HepG2 (cell line): ENCODE results near the gene KHNYN. TPM values are rescaled to one million over a fixed set of nuclear protein-coding genes. Genes with fewer than 3 reads are reported as not detected.

ENCODE experiments used
- ATAC-seq: fragments of 200-7000 bp; cut with Tn5 transposase; 3 replicates; pipeline ENCODE4 v1.9.1; 2020; ENCODE audit warnings: mild to moderate bottlenecking, moderate library complexity
- BruUV-seq: library from RNA; stranded (reverse); fragments of 400-500 nt; replicated peaks from 2 replicates; lab custom pipeline; 2021; lab: Mats Ljungman, UMichigan
- CTCF ChIA-PET: fragments of 300-600 bp; formaldehyde crosslinking; extraction: SDS; loops from one replicate; lab custom pipeline; 2021; ENCODE audit warnings: low total read pairs, inconsistent platforms, low intra/inter-chr PET ratio; lab: Yijun Ruan, JAX
- POLR2A ChIA-PET: fragments of 350-600 bp; sonication (Branson Sonifier 250); formaldehyde crosslinking; loops from one replicate; lab custom pipeline; 2020; ENCODE audit warnings: antibody characterized with exemption, inconsistent platforms; lab: Yijun Ruan, JAX
- DNase-seq: peaks from one replicate; pipeline ENCODE4 v3.0.0-alpha.2; 2015; ENCODE audit warnings: low spot score
- FAIRE-seq: peaks from 3 replicates; lab custom pipeline; 2011; peaks lifted over from hg19 to GRCh38; lab: Jason Lieb, UNC
- H2AFZ ChIP-seq: one replicate; pipeline ENCODE4 v1.6.1; 2011; ENCODE audit warnings: low read length, inconsistent platforms
- H3K27ac ChIP-seq: fragments of 300-600 bp; 3 replicates; pipeline ENCODE4 v1.8.0; 2011; ENCODE audit warnings: mixed run types, mild to moderate bottlenecking, mixed read lengths, low read length, inconsistent platforms; ENCODE audit not compliant: insufficient read depth; ENCODE audit errors: extremely low read length
- H3K27me3 ChIP-seq, 2 experiments: fragments of 200-600 bp in 1 of 2; 2 replicates in 1 of 2; 3 replicates in 1 of 2; pipeline versions ENCODE4 v1.6.0 to v1.8.0; 2011; ENCODE audit warnings: low read length in 2 of 2, mild to moderate bottlenecking in 2 of 2, moderate library complexity in 2 of 2, inconsistent platforms in 1 of 2; ENCODE audit not compliant: insufficient read depth in 2 of 2, control insufficient read depth in 1 of 2
- H3K36me3 ChIP-seq, 2 experiments: fragments of 200-600 bp in 1 of 2; replicated peaks in 1 of 2; 2 replicates in 1 of 2; 3 replicates in 1 of 2; pipeline versions ENCODE4 v1.5.1 to v1.8.0; 2011; ENCODE audit warnings: low read length in 2 of 2, inconsistent platforms in 1 of 2; ENCODE audit not compliant: insufficient read depth in 2 of 2, control insufficient read depth in 1 of 2
- H3K4me1 ChIP-seq: 2 replicates; pipeline ENCODE4 v1.5.1; 2012; ENCODE audit warnings: low read length, inconsistent platforms; ENCODE audit not compliant: insufficient read depth
- H3K4me2 ChIP-seq: 2 replicates; pipeline ENCODE4 v1.6.0; 2011; ENCODE audit warnings: low read depth, low read length, inconsistent platforms
- H3K4me3 ChIP-seq, 3 experiments: fragments of 200-600 bp in 1 of 3; sonication (generic), shearing (Covaris generic) in 1 of 3; replicated peaks in 1 of 3; 2 replicates each; pipeline ENCODE4 v1.5.1; 2011 to 2016; ENCODE audit warnings: low read length in 3 of 3, inconsistent platforms in 2 of 3, low read depth in 2 of 3, mild to moderate bottlenecking in 2 of 3, control low read depth in 1 of 3, mixed read lengths in 1 of 3; ENCODE audit not compliant: insufficient read depth in 1 of 3
- H3K79me2 ChIP-seq: one replicate; pipeline ENCODE4 v1.6.1; 2011; ENCODE audit warnings: low read length, inconsistent platforms; ENCODE audit not compliant: insufficient read depth
- H3K9ac ChIP-seq: 2 replicates; pipeline ENCODE4 v1.6.0; 2011; ENCODE audit warnings: mild to moderate bottlenecking, low read depth, low read length, inconsistent platforms; ENCODE audit not compliant: insufficient read depth
- H3K9me3 ChIP-seq: 2 replicates; pipeline ENCODE4 v1.5.1; 2012; ENCODE audit warnings: mild to moderate bottlenecking, low read length
- H4K20me1 ChIP-seq: 2 replicates; pipeline ENCODE4 v1.6.0; 2011; ENCODE audit warnings: inconsistent platforms, mild to moderate bottlenecking, low read length, moderate library complexity; ENCODE audit not compliant: insufficient read depth
- DNMT3B ChIP-seq: conservative IDR thresholded peaks from 2 replicates; pipeline ENCODE4 v1.6.1; 2016; ENCODE audit warnings: missing biosample characterization, control low read depth
- E2F5 ChIP-seq: sonication (generic); formaldehyde crosslinking; conservative IDR thresholded peaks from 2 replicates; pipeline ENCODE4 v1.4.0; 2020; ENCODE audit warnings: missing genetic modification reagents
- GLI4 ChIP-seq: sonication (generic); formaldehyde crosslinking; IDR thresholded peaks from 2 replicates; pipeline ENCODE4 v1.5.1; 2020; ENCODE audit warnings: missing genetic modification reagents, mild to moderate bottlenecking, moderate library complexity, borderline replicate concordance
- KDM6A ChIP-seq: IDR thresholded peaks from 2 replicates; pipeline ENCODE4 v1.6.1; 2016; ENCODE audit warnings: low read depth
- NCOA5 ChIP-seq: sonication (generic); formaldehyde crosslinking; IDR thresholded peaks from 2 replicates; pipeline ENCODE4 v1.4.0; 2020; ENCODE audit warnings: missing genetic modification reagents
- POLR2G ChIP-seq: fragments of 200-400 bp; formaldehyde crosslinking; IDR thresholded peaks from 2 replicates; pipeline ENCODE4 v1.6.1; 2018; ENCODE audit warnings: mild to moderate bottlenecking, low read depth, low read length, moderate library complexity
- SMARCC2 ChIP-seq: fragments of 450-650 bp; IDR thresholded peaks from 2 replicates; pipeline ENCODE4 v1.6.1; 2017; ENCODE audit warnings: antibody characterized with exemption, mild to moderate bottlenecking
- TFDP2 ChIP-seq: sonication (generic); formaldehyde crosslinking; IDR thresholded peaks from 2 replicates; pipeline ENCODE4 v1.4.0; 2020; ENCODE audit warnings: missing genetic modification reagents
- THAP8 ChIP-seq: sonication (generic); formaldehyde crosslinking; IDR thresholded peaks from 2 replicates; pipeline ENCODE4 v1.5.1; 2020; ENCODE audit warnings: missing genetic modification reagents, mild to moderate bottlenecking, borderline replicate concordance
- ZBTB26 ChIP-seq: IDR thresholded peaks from 2 replicates; pipeline ENCODE4 v1.6.1; 2016; ENCODE audit warnings: missing compliant biosample characterization, missing genetic modification reagents, borderline replicate concordance
- ZFX ChIP-seq: sonication (generic); formaldehyde crosslinking; IDR thresholded peaks from 2 replicates; pipeline ENCODE4 v1.4.0; 2020; ENCODE audit warnings: mild to moderate bottlenecking, low read depth, missing genetic modification reagents, moderate library complexity
- ZNF543 ChIP-seq: sonication (generic); formaldehyde crosslinking; IDR thresholded peaks from 2 replicates; pipeline ENCODE4 v1.4.0; 2020; ENCODE audit warnings: mild to moderate bottlenecking, missing genetic modification reagents
- ZNF703 ChIP-seq: sonication (generic); formaldehyde crosslinking; IDR thresholded peaks from 2 replicates; pipeline ENCODE4 v1.5.1; 2020; ENCODE audit warnings: missing genetic modification reagents, mild to moderate bottlenecking, moderate library complexity, borderline replicate concordance
- WGBS: methylation state at CpG from one replicate; pipeline ENCODE4 v1.1.6; 2017; ENCODE audit warnings: low lambda C conversion rate; 5-methylcytosine and 5-hydroxymethylcytosine counted together
- in situ Hi-C: cut with HindIII; loops from 2 replicates; pipeline ENCODE4 v1.10.0; 2017; ENCODE audit warnings: low pct_unique_long_range_greater_than_20kb; ENCODE audit not compliant: extremely low pct_ligation_motif_present
- intact Hi-C: fragments of 100-400 bp; cut with micrococcal nuclease; formaldehyde crosslinking; loops from one replicate; pipeline ENCODE4 v1.10.0; 2022; ENCODE audit not compliant: unreplicated experiment
- polyA plus RNA-seq, 8 experiments: library from polyadenylated mRNA; depleted of rRNA in 3 of 8; stranded (reverse) in 7 of 8; unstranded in 1 of 8; fragments of >200 nt; fragmentation: Illumina TruSeq in 4 of 8; extraction: Trizol in 4 of 8; gene quantifications; 2 replicates each; pipeline versions ENCODE4 v1.2.1 to v1.2.3, GENCODE V29; 2011 to 2016; ENCODE audit warnings: low read depth in 4 of 8, missing spikeins in 1 of 8, mixed read lengths in 1 of 8; ENCODE audit not compliant: insufficient read depth in 1 of 8
- total RNA-seq, 5 experiments: library from RNA; depleted of rRNA; stranded (reverse); fragments of >200 nt; fragmentation: Illumina TruSeq; extraction: Trizol; gene quantifications; 2 replicates each; pipeline ENCODE4 v1.2.3, GENCODE V29; 2016; ENCODE audit warnings: low read depth in 1 of 5
- TF ChIP-seq, protein P1 (sequence below): sonication (generic); formaldehyde crosslinking; IDR thresholded peaks from 2 replicates; pipeline ENCODE4 v1.8.1; 2023; ENCODE audit warnings: mild to moderate bottlenecking, missing genetic modification reagents, borderline replicate concordance
- TF ChIP-seq, protein P2 (sequence below), 2 experiments: sonication (generic) in 1 of 2; formaldehyde crosslinking in 1 of 2; IDR thresholded peaks; 2 replicates each; pipeline versions ENCODE4 v1.6.1 to v1.9.0; 2014 to 2022; ENCODE audit warnings: antibody characterized with exemption in 1 of 2, borderline replicate concordance in 1 of 2, inconsistent platforms in 1 of 2, low read depth in 1 of 2, missing genetic modification reagents in 1 of 2

The KHNYN gene
- total and polyA plus RNA-seq, 2 of the 13 experiments (the other 11 are each of a cell fraction or from before 2014, with no cell fraction given): 52.8 to 75.7 TPM

DNA sequence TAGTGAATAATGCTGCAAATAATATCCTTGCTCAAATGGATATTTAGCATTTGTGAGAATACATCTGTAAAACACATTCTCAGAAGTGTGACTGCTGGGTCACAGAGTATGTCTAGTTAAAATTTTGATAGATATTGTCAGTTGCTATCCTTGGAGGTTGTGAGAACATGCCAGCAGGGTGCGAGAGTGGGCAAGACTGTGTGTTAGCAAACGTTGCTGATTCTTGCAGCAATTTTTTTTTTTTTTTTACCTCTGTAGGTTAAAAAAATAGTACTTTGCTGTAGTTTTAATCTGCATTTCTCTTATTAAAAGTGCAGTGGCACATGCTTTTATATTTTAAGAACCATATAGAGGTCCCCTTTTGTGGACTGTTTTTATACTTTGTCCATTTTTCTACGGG is 35.5 kb upstream of the KHNYN start:
- WGBS: under 1% methylated on average over 3 of the region's 3 CpGs
- intact Hi-C loops: no loop called here
- peaks cover 11 to 53% of the 10 kb centered on the region in 2 experiments; a peak in 4 of 5 replicates for H3K27me3 ChIP-seq
- H3K27ac ChIP-seq: no peak overlapping the region
- no peak overlapping the region for H3K9ac ChIP-seq
- ATAC-seq (no peak), FAIRE-seq (no peak), DNase-seq (no peak)
- H3K4me1 ChIP-seq: peaks cover 39% of the 10 kb centered on the region
- H4K20me1 ChIP-seq: no peaks in the 10 kb centered on the region
- CTCF ChIA-PET: no interaction called here
- BruUV-seq: no TSS peak
- in situ Hi-C loops: no loop called here
- no peaks in the 10 kb centered on the region for H3K79me2 ChIP-seq
- H3K4me3 ChIP-seq: no peak overlapping the region
- no peak overlapping the region for H3K4me2 ChIP-seq
- POLR2A ChIA-PET: no interaction called here
- no peak overlapping the region for H2AFZ ChIP-seq
- H3K36me3 ChIP-seq: no peaks in the 10 kb centered on the region
- H3K9me3 ChIP-seq: no peaks in the 10 kb centered on the region
- TF ChIP-seq THAP8 (no peak), NCOA5 (no peak), ZBTB26 (CRISPR knock-in tag) (no peak), SMARCC2 (no peak), ZNF543 (no peak), TFDP2 (CRISPR knock-in tag) (no peak), E2F5 (CRISPR knock-in tag) (no peak), KDM6A (CRISPR knock-in tag) (no peak), ZFX (CRISPR knock-in tag) (no peak), POLR2G (no peak), GLI4 (CRISPR knock-in tag) (no peak), DNMT3B (CRISPR knock-in tag) (no peak), ZNF703 (CRISPR knock-in tag) (no peak)
- TF ChIP-seq, protein P1, sequence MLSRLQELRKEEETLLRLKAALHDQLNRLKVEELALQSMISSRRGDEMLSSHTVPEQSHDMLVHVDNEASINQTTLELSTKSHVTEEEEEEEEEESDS (CRISPR knock-in tag): no peak
- TF ChIP-seq, protein P2, sequence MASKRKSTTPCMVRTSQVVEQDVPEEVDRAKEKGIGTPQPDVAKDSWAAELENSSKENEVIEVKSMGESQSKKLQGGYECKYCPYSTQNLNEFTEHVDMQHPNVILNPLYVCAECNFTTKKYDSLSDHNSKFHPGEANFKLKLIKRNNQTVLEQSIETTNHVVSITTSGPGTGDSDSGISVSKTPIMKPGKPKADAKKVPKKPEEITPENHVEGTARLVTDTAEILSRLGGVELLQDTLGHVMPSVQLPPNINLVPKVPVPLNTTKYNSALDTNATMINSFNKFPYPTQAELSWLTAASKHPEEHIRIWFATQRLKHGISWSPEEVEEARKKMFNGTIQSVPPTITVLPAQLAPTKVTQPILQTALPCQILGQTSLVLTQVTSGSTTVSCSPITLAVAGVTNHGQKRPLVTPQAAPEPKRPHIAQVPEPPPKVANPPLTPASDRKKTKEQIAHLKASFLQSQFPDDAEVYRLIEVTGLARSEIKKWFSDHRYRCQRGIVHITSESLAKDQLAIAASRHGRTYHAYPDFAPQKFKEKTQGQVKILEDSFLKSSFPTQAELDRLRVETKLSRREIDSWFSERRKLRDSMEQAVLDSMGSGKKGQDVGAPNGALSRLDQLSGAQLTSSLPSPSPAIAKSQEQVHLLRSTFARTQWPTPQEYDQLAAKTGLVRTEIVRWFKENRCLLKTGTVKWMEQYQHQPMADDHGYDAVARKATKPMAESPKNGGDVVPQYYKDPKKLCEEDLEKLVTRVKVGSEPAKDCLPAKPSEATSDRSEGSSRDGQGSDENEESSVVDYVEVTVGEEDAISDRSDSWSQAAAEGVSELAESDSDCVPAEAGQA (IDR thresholded peaks at IDR 0.05; ENCODE audit: low read depth): no peak
- TF ChIP-seq, protein P2 (CRISPR knock-in tag; IDR thresholded peaks at IDR 0.05; ENCODE audit: borderline replicate concordance): no peak
